SU-DHL-6 (cell line): ENCODE results near the gene TXLNG.

Experiments
- H2AFZ ChIP-seq: fragments of 200-600 bp; sonication (generic); 2 replicates; pipeline ENCODE4 v1.6.1; 2014; ENCODE audit warnings: low read depth, mild to moderate bottlenecking, moderate library complexity, mixed read lengths, antibody characterized with exemption, low read length; ENCODE audit not compliant: severe bottlenecking
- H3F3A ChIP-seq: fragments of 200-600 bp; shearing (Covaris generic); 2 replicates; pipeline ENCODE4 v1.6.0; 2016; ENCODE audit warnings: antibody characterized with exemption, mild to moderate bottlenecking; ENCODE audit not compliant: insufficient read depth
- H3K27ac ChIP-seq: fragments of 200-600 bp; sonication (generic); 2 replicates; pipeline ENCODE4 v1.5.1; 2016; ENCODE audit warnings: low read depth, mild to moderate bottlenecking, low read length, moderate library complexity, mixed read lengths
- H3K27me3 ChIP-seq: fragments of 200-600 bp; sonication (generic), shearing (Covaris generic); 2 replicates; pipeline ENCODE4 v1.6.0; 2014; ENCODE audit warnings: mild to moderate bottlenecking, low read length
- H3K36me3 ChIP-seq: fragments of 200-600 bp; sonication (generic); 2 replicates; pipeline ENCODE4 v1.6.1; 2014; ENCODE audit warnings: mild to moderate bottlenecking, low read length, mixed read lengths
- H3K4me2 ChIP-seq: fragments of 300-600, 200-600 bp; shearing (Covaris generic), sonication (generic); 2 replicates; pipeline ENCODE4 v1.6.0; 2014; ENCODE audit warnings: low read length, low read depth, mild to moderate bottlenecking; ENCODE audit not compliant: poor library complexity, severe bottlenecking
- H3K4me3 ChIP-seq: fragments of 200-600 bp; sonication (generic); 2 replicates; pipeline ENCODE4 v1.5.1; 2014; ENCODE audit warnings: antibody characterized with exemption, low read length, mild to moderate bottlenecking, mixed read lengths; ENCODE audit not compliant: insufficient read depth, poor library complexity, severe bottlenecking
- H3K79me2 ChIP-seq: fragments of 200-600 bp; sonication (generic); 2 replicates; pipeline ENCODE4 v1.6.1; 2014; ENCODE audit warnings: mild to moderate bottlenecking, low read length, moderate library complexity; ENCODE audit not compliant: insufficient read depth
- H3K9ac ChIP-seq: fragments of 200-600 bp; sonication (generic); 2 replicates; pipeline ENCODE4 v1.7.0; 2014; ENCODE audit warnings: mild to moderate bottlenecking, low read length
- H3K9me2 ChIP-seq: fragments of 200-600 bp; sonication (generic); replicated peaks from 2 replicates; pipeline ENCODE4 v1.6.1; 2014; ENCODE audit warnings: low read length; ENCODE audit not compliant: insufficient read depth
- H3K9me3 ChIP-seq: fragments of 200-600 bp; sonication (generic); 2 replicates; pipeline ENCODE4 v1.6.1; 2014; ENCODE audit warnings: low read length, mixed read lengths; ENCODE audit not compliant: insufficient read depth
- H4K20me1 ChIP-seq: fragments of 200-600 bp; sonication (generic); 2 replicates; pipeline ENCODE4 v1.6.1; 2014; ENCODE audit warnings: low read depth, mild to moderate bottlenecking, antibody characterized with exemption, low read length, moderate library complexity, mixed read lengths
- CTCF ChIP-seq: fragments of 200-600 bp; sonication (generic); IDR thresholded peaks from one replicate; pipeline ENCODE4 v1.5.1; 2017; ENCODE audit warnings: antibody characterized with exemption, mild to moderate bottlenecking, low read length, moderate library complexity; ENCODE audit not compliant: insufficient read depth, poor library complexity, severe bottlenecking
- EZH2phosphoT487 ChIP-seq: fragments of 200-600 bp; sonication (generic), shearing (Covaris generic); conservative IDR thresholded peaks from 2 replicates; pipeline ENCODE4 v1.6.1; 2018; ENCODE audit warnings: mild to moderate bottlenecking, antibody characterized with exemption, low read length, moderate library complexity, mixed read lengths

Gene TXLNG

GRCh38 chrX:16771483-16772398 is 14.5 kb upstream of the TXLNG start:
- Histone ChIP-seq H4K20me1 (no peaks in the 10 kb centered on the region), H3K4me3 (no peak overlapping the region), H3K9me3 (no peaks in the 10 kb centered on the region), H3K9ac (no peak overlapping the region), H3K79me2 (no peaks in the 10 kb centered on the region), H3K9me2 (no peaks in the 10 kb centered on the region), H3K36me3 (no peaks in the 10 kb centered on the region), H3K27ac (no peak overlapping the region), H3K4me2 (no peak overlapping the region), H2AFZ (peak overlapping the region; percentile 54), H3K27me3 (no peaks in the 10 kb centered on the region), H3F3A (no peaks in the 10 kb centered on the region)
- no peak for TF ChIP-seq EZH2phosphoT487
- no peak for TF ChIP-seq CTCF

GRCh38 chrX:16772460-16772859 is 13.8 kb upstream of the TXLNG start:
- Histone ChIP-seq H3K27ac (no peak overlapping the region), H3K4me2 (no peak overlapping the region), H3K9ac (no peak overlapping the region)

GRCh38 chrX:16774746-16775145 is 11.5 kb upstream of the TXLNG start:
- H3K9ac ChIP-seq = no peak overlapping the region
- H3K36me3 ChIP-seq = no peaks in the 10 kb centered on the region
- H3K4me3 ChIP-seq = no peak overlapping the region
- H4K20me1 ChIP-seq = no peaks in the 10 kb centered on the region
- no peaks in the 10 kb centered on the region for H3K9me2 ChIP-seq
- H3K4me2 ChIP-seq = no peak overlapping the region
- H3K9me3 ChIP-seq = no peaks in the 10 kb centered on the region
- no peak overlapping the region for H3K27ac ChIP-seq
- H3K27me3 ChIP-seq = no peaks in the 10 kb centered on the region
- TF ChIP-seq EZH2phosphoT487 = no peak
- TF ChIP-seq CTCF = no peak
- H3K79me2 ChIP-seq = no peaks in the 10 kb centered on the region
- H2AFZ ChIP-seq = no peak overlapping the region
- H3F3A ChIP-seq = no peaks in the 10 kb centered on the region

More at GRCh38 chrX:16772460-16772859, 13.8 kb upstream of the TXLNG start:
- no peaks in the 10 kb centered on the region for H3K9me2 ChIP-seq
- no peaks in the 10 kb centered on the region for H3F3A ChIP-seq
- H3K36me3 ChIP-seq = no peaks in the 10 kb centered on the region
- H3K27me3 ChIP-seq = no peaks in the 10 kb centered on the region
- TF ChIP-seq EZH2phosphoT487 = no peak
- no peak for TF ChIP-seq CTCF
- H3K9me3 ChIP-seq = no peaks in the 10 kb centered on the region
- H2AFZ ChIP-seq = no peak overlapping the region
- H4K20me1 ChIP-seq = no peaks in the 10 kb centered on the region
- H3K79me2 ChIP-seq = no peaks in the 10 kb centered on the region
- H3K4me3 ChIP-seq = no peak overlapping the region
